Body of pancreas (tissue), 4 donors: ENCODE results near the gene FAM240B.

ENCODE experiments used
- POLR2A ChIP-seq, 3 donors: fragments of 450-650 bp; IDR thresholded peaks; one replicate each; pipeline ENCODE4 v1.6.1; 2016; ENCODE audit warnings: antibody characterized with exemption in 3 of 3, mild to moderate bottlenecking in 2 of 3
- TF ChIP-seq, protein P1 (sequence below), 7 experiments: fragments of 450-650 bp in 4 of 7; fragments of 200-600 bp in 3 of 7; sonication (generic) in 3 of 7; IDR thresholded peaks; one replicate each; pipeline ENCODE4 v1.5.1; 2016 to 2019; ENCODE audit warnings: antibody characterized with exemption in 7 of 7

DNA sequence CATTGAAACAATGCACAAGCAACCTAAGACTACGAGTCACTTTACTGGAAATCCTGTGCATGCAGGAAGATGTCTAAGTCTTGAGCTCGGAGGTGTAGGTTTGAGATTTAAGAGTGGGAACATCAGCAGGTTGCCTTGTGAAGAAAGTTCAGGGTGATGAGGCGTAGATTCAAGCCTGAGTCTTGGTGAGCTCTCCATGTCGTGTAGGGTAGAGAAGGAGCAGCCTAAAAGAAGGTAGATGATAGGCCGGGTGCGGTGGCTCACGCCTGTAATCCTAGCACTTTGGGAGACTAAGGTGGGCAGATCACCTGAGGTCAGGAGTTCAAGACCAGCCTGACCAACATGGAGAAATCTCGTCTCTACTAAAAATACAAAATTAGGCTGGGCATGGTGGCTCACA, 69.4 kb downstream of the FAM240B start:
- TF ChIP-seq, protein P1, sequence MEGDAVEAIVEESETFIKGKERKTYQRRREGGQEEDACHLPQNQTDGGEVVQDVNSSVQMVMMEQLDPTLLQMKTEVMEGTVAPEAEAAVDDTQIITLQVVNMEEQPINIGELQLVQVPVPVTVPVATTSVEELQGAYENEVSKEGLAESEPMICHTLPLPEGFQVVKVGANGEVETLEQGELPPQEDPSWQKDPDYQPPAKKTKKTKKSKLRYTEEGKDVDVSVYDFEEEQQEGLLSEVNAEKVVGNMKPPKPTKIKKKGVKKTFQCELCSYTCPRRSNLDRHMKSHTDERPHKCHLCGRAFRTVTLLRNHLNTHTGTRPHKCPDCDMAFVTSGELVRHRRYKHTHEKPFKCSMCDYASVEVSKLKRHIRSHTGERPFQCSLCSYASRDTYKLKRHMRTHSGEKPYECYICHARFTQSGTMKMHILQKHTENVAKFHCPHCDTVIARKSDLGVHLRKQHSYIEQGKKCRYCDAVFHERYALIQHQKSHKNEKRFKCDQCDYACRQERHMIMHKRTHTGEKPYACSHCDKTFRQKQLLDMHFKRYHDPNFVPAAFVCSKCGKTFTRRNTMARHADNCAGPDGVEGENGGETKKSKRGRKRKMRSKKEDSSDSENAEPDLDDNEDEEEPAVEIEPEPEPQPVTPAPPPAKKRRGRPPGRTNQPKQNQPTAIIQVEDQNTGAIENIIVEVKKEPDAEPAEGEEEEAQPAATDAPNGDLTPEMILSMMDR (IDR thresholded peaks at IDR 0.05), result no peak
- TF ChIP-seq POLR2A (IDR thresholded peaks at IDR 0.05), result no peak
